ENCODE data around the gene CD8B. TPM values are rescaled to one million over a fixed set of nuclear protein-coding genes. Genes with fewer than 3 reads are reported as not detected.

Gene CD8B
- total RNA-seq, 1 experiment from 2014 or later: not detected

DNA sequence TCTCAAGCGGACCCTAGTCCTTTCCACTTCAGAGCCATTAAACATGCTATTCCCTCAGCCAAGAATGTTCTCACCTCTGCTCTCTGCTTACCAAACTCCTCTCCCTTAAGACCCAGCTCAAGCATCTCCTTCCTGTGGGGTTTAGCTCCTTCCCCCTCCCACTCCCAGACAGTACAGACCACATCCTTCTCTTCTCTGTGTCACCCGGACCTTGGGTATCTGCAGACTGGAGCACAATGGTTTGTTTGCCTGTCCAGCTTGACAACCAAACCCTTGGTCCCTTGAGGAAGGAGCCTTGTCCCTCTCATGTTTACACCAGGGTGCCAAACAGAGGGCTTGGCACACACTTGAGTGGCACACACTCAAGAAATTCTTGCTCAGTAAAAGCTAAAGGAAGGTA, 66.8 kb downstream of the CD8B start:
- no peaks in the 10 kb centered on the region for H3K36me3 ChIP-seq (ENCODE audit: insufficient read depth, low read length, poor library complexity, severe bottlenecking)
- peaks cover 51% of the 10 kb centered on the region for H3K27me3 ChIP-seq (replicated peaks; ENCODE audit: insufficient read depth, low read depth, low read length, poor library complexity)
- BruUV-seq (replicated peaks): no TSS peak
- DNase-seq (ENCODE audit: low spot score): no peak
- POLR2A ChIA-PET (ENCODE audit: low non-redundant PET): no interaction called here
- CTCF ChIA-PET: no interaction called here
- intact Hi-C loops (cut with micrococcal nuclease; ENCODE audit: unreplicated experiment): loop anchor here (10.0 kb wide), 1 partner anchor 280 kb away; no protein-coding TSS in a partner anchor
- H3K9me3 ChIP-seq (ENCODE audit: low read depth, low read length, poor library complexity, severe bottlenecking): peaks cover 6% of the 10 kb centered on the region
- H3K27ac ChIP-seq (ENCODE audit: low read depth, low read length, poor library complexity, severe bottlenecking): no peak overlapping the region
- peaks cover under 1% of the 10 kb centered on the region for H3K4me1 ChIP-seq (ENCODE audit: insufficient read depth, low read length, poor library complexity, severe bottlenecking)
- H3K4me3 ChIP-seq (ENCODE audit: low read depth, low read length, poor library complexity, severe bottlenecking): no peak overlapping the region
- TF ChIP-seq EZH2 (IDR thresholded peaks at IDR 0.05; ENCODE audit: borderline replicate concordance, low read depth, low read length, poor library complexity, severe bottlenecking): no peak

DNA sequence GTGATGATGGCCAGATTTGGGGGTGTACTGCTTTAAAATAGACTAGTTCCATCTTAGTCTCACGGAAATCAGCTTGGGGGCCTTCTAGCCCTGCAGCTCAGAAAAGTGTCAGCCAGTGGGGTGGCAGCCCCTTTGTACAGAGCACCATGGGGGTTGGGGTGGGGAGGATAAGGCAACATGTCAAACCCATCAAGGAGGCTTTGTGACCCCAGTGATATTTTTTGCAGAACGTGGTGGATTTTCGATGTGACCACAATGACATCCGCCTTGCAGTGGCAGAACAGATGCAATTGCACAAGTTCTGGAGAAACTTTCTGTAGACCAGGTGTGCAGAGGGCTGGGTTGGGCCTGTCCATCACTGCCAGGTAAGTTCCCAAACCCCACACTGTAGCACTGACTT, 67.9 kb downstream of the CD8B start:
- H3K36me3 ChIP-seq (ENCODE audit: insufficient read depth, low read length, poor library complexity, severe bottlenecking): no peaks in the 10 kb centered on the region
- ChIA-PET POLR2A (ENCODE audit: low non-redundant PET) (interaction anchor here (0.5 kb wide), 1 partner anchor 212 kb away, joined by 14 read pairs; no protein-coding TSS in a partner anchor), CTCF (no interaction called here)
- H3K4me3 ChIP-seq (ENCODE audit: low read depth, low read length, poor library complexity, severe bottlenecking): no peak overlapping the region
- H3K9me3 ChIP-seq (ENCODE audit: low read depth, low read length, poor library complexity, severe bottlenecking): peaks cover 6% of the 10 kb centered on the region
- TF ChIP-seq, protein P1, sequence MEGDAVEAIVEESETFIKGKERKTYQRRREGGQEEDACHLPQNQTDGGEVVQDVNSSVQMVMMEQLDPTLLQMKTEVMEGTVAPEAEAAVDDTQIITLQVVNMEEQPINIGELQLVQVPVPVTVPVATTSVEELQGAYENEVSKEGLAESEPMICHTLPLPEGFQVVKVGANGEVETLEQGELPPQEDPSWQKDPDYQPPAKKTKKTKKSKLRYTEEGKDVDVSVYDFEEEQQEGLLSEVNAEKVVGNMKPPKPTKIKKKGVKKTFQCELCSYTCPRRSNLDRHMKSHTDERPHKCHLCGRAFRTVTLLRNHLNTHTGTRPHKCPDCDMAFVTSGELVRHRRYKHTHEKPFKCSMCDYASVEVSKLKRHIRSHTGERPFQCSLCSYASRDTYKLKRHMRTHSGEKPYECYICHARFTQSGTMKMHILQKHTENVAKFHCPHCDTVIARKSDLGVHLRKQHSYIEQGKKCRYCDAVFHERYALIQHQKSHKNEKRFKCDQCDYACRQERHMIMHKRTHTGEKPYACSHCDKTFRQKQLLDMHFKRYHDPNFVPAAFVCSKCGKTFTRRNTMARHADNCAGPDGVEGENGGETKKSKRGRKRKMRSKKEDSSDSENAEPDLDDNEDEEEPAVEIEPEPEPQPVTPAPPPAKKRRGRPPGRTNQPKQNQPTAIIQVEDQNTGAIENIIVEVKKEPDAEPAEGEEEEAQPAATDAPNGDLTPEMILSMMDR (conservative IDR thresholded peaks at IDR 0.05; ENCODE audit: low read depth, low read length): no peak
- TF ChIP-seq EZH2 (IDR thresholded peaks at IDR 0.05; ENCODE audit: borderline replicate concordance, low read depth, low read length, poor library complexity, severe bottlenecking): no peak
- peaks cover 11% of the 10 kb centered on the region for H3K4me1 ChIP-seq (ENCODE audit: insufficient read depth, low read length, poor library complexity, severe bottlenecking)
- H3K27me3 ChIP-seq (replicated peaks; ENCODE audit: insufficient read depth, low read depth, low read length, poor library complexity): peaks cover 63% of the 10 kb centered on the region
- intact Hi-C loops (cut with micrococcal nuclease; ENCODE audit: unreplicated experiment): loop anchor here (10.0 kb wide), 1 partner anchor 279 kb away; no protein-coding TSS in a partner anchor
- no peak for DNase-seq (ENCODE audit: low spot score)
- H3K27ac ChIP-seq (ENCODE audit: low read depth, low read length, poor library complexity, severe bottlenecking): no peak overlapping the region
- BruUV-seq (replicated peaks): no TSS peak

DNA sequence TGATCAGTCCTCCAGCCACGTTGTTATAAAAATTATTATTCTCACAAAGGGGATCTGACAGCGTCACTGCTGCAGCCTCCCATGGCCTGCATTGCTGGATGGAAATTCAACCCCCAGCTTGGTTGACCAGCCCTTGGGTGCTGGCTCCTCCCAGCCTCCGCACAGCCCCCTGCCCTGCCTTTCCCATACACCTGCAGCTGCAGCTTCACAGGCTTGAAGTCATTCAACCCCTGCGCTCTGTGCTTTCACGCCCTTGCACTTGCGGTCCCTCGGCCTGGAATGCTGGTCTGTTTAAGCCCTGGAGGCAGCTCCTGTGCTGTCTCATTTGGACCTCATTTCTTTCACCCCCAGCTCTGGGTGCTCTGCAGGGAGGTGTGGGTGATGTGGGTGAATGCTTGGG, 70.1 kb downstream of the CD8B start:
- no TSS peak for BruUV-seq (replicated peaks)
- TF ChIP-seq, protein P1 (conservative IDR thresholded peaks at IDR 0.05; ENCODE audit: low read depth, low read length): no peak
- no peak for TF ChIP-seq EZH2 (IDR thresholded peaks at IDR 0.05; ENCODE audit: borderline replicate concordance, low read depth, low read length, poor library complexity, severe bottlenecking)

More for the DNA sequence above, 70.1 kb downstream of the CD8B start:
- Histone ChIP-seq H3K9me3 (ENCODE audit: low read depth, low read length, poor library complexity, severe bottlenecking) (peaks cover 6% of the 10 kb centered on the region), H3K36me3 (ENCODE audit: insufficient read depth, low read length, poor library complexity, severe bottlenecking) (no peaks in the 10 kb centered on the region), H3K4me3 (ENCODE audit: low read depth, low read length, poor library complexity, severe bottlenecking) (no peak overlapping the region), H3K27me3 (replicated peaks; ENCODE audit: insufficient read depth, low read depth, low read length, poor library complexity) (peaks cover 80% of the 10 kb centered on the region), H3K4me1 (ENCODE audit: insufficient read depth, low read length, poor library complexity, severe bottlenecking) (peaks cover 12% of the 10 kb centered on the region), H3K27ac (ENCODE audit: low read depth, low read length, poor library complexity, severe bottlenecking) (no peak overlapping the region)
- intact Hi-C loops (cut with micrococcal nuclease; ENCODE audit: unreplicated experiment): loop anchor here (10.0 kb wide), 1 partner anchor 277 kb away; no protein-coding TSS in a partner anchor
- DNase-seq (ENCODE audit: low spot score): no peak
- CTCF ChIA-PET: no interaction called here
- POLR2A ChIA-PET (ENCODE audit: low non-redundant PET): no interaction called here
